NCI-H146 (cell line): ENCODE data around the gene PURB.
"Not testable (repeated sequence)": the region's sequence is repeated elsewhere in the genome, so short reads cannot be mapped to it uniquely, and the experiment has no call there.

Experiments
- DNase-seq: peaks from one replicate; lab custom pipeline; 2025; lab: John Stamatoyannopoulos, UW

PURB gene

DNA sequence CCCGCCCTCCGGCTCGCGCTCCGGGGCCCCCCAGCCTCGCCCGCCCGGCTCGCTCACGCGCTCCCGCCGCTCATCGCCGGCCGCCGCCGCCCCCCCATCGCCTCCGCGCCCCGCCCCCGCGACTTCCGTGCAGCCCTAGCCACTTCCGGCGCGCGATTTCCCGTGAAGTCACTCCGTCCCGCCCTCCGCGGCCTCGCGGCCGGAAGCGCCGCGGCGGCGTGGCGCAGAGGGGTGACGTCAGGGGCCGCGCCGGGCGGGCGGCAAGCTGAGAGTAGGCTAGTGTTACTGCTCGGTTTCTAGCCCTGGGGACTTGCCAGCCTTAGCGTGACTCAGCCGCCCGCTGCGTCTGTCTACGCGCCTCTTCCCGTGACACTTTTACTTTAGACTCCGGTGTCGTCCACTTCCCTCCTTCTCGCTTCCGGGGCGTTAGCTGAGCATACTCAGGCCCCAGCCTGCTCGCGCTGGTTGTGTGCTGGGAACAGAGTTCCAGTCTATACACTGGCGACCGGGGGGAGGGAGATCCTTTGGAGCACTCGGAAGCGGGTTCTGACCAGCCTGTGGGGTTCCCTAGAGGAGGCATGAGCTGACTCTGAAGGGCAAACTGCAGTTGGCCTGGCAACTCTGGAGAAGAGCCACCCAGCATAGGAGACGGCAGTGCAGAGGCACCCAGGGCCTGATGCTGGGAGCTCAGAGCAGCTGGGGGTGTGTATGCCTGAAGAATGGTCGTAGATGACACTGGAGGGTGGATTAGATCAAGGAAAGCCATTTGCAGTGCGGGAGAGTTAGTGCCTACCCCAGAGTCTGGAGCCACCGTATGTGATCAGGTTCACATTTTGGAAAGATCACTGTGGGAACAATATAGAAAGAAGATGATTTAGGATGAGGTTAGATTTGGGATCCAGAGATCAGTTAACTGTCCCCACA is at the start of gene PURB:
PURB (minus strand) TSS at position 137 of the 924 bp plus-strand sequence. CDS start 182 bp downstream, outside the sequence.
- DNase-seq: peak; percentile 91

DNA sequence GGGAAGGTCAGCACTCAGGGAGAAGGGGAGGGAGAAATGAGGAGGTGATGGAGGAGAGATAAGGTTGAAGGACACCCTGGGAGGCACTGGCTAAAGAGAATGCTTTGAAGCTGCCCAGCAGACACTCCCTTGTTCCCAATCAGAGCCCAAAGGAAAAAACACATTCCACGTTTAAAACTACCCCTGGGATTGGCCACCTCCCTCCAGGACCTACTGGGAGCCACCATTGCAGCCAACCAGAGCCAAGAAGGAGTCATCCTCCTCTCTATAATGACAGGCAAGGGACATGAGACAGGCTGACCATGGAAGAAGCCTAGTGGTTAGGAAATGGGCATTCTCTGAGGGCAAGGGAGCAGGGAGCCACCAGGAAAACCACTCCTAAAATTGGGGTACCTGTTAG is 49.7 kb upstream of the PURB start:
- DNase-seq: no peak

DNA sequence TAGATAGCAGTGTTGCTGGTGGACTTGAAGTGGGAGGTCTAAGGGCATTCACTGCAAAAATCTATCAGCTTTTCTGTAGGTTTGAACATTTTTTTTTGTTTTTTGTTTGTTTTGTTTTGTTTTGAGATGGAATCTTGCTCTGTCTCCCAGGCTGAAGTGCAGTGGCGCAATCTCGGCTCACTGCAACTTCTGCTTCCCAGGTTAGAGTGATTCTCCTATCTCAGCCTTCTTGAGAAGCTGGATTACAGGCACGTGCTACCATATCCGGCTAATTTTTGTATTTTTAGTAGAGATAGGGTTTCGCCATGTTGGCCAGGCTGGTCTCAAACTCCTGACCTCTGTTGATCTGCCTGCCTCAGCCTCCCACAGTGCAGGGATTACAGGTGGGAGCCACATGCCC is 49.2 kb upstream of the PURB start:
- not testable (repeated sequence) for DNase-seq

GRCh38 chr7:44930921-44931320 is 45.6 kb upstream of the PURB start:
- DNase-seq: no peak

- no peak for DNase-seq
These were observed 37.0 kb upstream of the PURB start for GRCh38 chr7:44922351-44922694.

GRCh38 chr7:44921607-44922350 is 36.4 kb upstream of the PURB start:
- DNase-seq: peak; percentile 63

GRCh38 chr7:44920119-44920518 is 34.8 kb upstream of the PURB start:
- no peak for DNase-seq

- no peak for DNase-seq
These were observed 32.7 kb upstream of the PURB start for GRCh38 chr7:44918029-44918428.

- no peak for DNase-seq
These were observed 32.1 kb upstream of the PURB start for GRCh38 chr7:44917465-44917864.

DNA sequence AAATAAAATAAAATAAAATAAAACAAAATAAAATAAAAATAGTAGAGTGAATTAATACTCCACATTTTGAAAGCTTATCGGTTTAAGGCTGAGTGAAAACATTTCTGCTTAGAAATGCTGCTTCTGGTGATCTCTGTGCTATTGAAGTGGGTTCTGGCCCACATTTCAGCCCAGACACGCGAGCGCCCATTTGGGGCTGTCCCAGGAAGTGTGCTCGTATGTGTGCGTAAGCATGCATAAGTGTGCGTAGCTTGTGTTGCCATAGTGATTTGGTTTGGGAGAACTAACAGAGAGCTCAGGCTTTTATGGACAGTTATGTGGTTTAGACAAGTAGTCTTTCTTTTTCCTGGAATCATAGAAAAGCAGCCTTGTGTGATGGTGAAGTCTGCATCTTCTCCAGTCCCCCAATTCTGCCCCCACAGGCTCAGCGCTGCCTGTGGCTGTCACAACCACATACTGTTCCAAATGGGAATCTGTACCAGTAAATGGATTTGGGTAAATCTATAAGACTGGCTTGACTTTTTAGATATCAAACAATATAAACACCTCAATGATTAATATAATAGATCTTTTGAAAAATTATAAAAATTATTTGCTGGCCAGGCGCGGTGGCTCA is 29.8 kb upstream of the PURB start:
- DNase-seq: no peak

- peak; percentile 50 for DNase-seq
These were observed 27.5 kb upstream of the PURB start for GRCh38 chr7:44912775-44913347.

GRCh38 chr7:44911911-44912310 is 26.6 kb upstream of the PURB start:
- DNase-seq: no peak

DNA sequence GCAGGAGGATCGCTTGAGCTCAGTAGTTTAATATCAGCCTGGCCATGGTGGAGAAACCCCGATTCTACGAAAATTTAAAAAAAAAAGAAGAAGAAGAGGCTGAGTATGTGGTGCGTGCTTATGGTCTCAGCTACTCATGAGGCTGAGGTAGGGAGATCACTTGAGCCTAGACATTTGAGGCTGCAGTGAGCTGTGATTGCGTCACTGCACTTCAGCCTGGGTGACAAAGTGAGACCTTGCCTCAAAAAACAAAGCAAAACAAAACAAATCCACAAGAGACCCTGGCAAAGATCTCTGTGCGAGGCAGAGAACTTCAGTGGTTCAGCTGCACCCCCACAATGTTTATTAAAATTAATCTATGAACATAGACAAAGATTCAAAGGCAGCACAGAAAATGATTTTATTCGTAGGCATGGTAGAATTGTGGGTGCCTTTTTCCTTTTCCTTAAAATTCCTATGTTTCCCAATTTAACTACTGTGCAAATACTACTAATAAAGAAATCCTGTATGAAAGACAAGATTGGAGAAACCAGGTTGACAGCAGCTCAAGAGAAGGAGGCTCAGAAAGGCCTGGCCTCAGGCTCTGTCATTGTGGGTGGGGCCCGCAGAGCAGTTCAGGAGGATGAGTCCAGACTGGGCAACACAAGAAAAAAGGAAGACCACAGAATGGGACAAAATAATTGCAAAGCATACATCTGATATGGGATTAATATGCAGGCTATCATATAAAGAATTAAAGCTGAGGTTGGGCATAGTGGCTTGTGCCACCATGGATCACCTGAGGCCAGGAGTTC is 24.5 kb upstream of the PURB start:
- DNase-seq: no peak

DNA sequence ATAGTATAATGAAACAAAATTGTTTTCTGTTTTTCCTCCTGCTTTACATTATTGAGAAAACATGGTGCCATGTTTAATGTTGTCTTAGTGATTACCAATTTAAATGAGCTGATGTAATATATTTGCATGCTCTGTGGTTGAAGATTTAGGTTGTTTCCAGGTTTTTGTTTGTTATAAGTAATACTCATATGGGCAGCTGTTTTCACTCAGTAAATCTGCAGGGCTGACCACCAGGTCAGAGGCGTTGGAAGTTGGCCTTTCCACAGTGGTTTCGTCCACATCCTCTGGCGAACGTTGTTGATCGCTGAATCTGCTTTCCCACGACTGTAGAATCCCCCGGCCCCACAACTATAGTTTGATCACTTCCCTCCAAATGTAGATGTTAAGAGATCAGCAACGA is 21.6 kb upstream of the PURB start:
- no peak for DNase-seq

DNA sequence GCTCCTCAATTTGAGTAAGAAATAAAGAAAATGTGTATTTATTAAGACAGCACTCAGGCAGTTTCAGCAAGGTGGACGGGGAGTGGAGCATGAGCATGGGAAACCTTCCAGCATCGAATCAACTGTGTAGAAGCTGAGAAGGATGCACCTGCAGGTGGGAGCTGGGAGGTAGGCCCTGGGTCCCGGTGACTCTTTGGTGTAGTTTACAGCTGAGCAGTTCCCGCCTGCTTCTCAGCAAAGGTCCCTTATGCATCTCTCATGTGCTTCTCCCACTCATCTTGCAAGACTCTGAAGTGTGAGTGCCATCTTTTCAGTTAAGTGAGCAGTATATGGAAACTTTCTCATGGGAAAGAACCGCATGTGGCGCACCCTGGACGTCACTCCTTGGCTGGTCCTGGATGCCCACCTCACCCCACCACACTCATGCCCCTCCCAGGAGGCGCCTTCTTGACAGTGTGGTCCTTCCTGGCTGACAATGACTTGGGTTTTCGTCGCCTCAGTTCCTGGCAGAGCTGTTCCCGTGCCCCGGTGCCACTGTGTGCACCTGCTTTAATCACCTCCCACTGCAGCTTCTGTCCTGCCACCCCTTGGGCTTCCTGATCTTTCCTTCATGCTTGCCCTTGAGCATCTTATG is 19.8 kb upstream of the PURB start:
- no peak for DNase-seq

- no peak for DNase-seq
These were observed 14.1 kb upstream of the PURB start for GRCh38 chr7:44899443-44899842.

DNA sequence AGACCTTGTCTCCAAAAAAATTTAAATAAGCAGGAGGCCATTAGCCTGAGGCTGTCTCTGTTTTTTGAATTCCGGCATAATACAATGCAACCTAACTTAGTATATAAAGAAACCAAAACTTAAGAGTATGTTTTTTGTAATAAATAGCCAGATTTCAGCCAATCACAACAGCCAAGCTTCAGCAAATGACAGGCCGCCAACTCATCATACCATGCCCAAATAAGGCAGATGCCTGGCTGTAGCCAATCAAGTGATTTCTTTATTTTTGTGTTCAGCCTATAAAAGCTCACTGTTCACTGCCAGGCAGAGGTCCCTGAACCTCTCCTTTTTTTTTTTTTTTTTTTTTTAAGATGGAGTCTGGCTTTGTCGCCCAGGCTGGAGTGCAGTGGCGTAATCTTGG is 12.7 kb upstream of the PURB start:
- no peak for DNase-seq

- no peak for DNase-seq
These were observed 12.0 kb upstream of the PURB start for GRCh38 chr7:44897309-44897708.

DNA sequence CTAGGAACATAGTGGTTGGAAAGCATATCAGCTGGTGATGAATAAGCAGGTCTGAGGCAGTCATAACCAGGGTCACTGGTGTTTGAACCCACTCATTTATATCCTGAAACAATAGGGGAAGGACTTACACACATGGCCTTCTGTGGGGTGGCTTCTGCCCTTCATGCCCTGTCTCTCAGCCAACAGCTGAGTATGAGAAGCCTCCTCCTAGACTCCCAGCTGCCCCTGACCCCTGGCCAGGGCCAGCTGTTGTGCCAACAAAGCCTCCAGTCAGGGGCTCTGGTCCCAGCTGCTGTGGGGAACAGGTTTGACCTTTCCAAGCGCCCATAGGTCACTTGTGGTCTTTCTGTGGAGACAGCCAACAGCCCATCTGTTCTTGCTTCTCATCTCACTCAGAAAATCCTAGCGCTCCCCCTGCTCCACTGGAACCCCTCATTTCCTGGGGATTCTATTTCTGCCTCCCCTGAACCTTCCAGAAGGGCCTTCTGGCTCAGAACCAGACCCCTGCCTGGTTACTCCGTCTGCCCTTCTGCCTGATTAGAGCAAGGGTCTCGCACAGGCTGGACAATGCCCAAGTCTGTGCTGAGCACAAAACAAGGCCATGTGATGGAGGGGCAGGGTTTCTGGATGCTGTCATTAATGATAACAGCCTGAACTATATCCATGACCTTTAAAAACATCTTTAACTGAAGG is 9.7 kb upstream of the PURB start:
- DNase-seq: no peak

GRCh38 chr7:44893710-44894234 is 8.4 kb upstream of the PURB start:
- DNase-seq: peak; percentile 45
